Keratinocyte (primary cell): ENCODE results near the gene DTX3L. TPM values are rescaled to one million over a fixed set of nuclear protein-coding genes. Genes with fewer than 3 reads are reported as not detected.

Experiments
- DNase-seq: peaks from one replicate; pipeline ENCODE4 v3.0.0-alpha.2; 2011; ENCODE audit warnings: low read depth, missing footprints, low spot score
- FAIRE-seq: peaks from 2 replicates; lab custom pipeline; 2011; peaks lifted over from hg19 to GRCh38; lab: Jason Lieb, UNC
- H2AFZ ChIP-seq: 2 replicates; pipeline ENCODE4 v1.6.0; 2012; ENCODE audit warnings: low read length, control low read depth, inconsistent platforms; ENCODE audit not compliant: control insufficient read depth
- H3K27ac ChIP-seq: 2 replicates; pipeline ENCODE4 v1.5.1; 2011; ENCODE audit warnings: low read length; ENCODE audit not compliant: control insufficient read depth, insufficient read depth
- H3K27me3 ChIP-seq: 3 replicates; pipeline ENCODE4 v1.6.0; 2011; ENCODE audit warnings: low read length; ENCODE audit not compliant: control insufficient read depth, insufficient read depth; ENCODE audit errors: extremely low read depth
- H3K36me3 ChIP-seq, 2 experiments: 2 replicates in 1 of 2; 3 replicates in 1 of 2; pipeline ENCODE4 v1.5.1; 2011; ENCODE audit warnings: low read length in 2 of 2, mild to moderate bottlenecking in 1 of 2; ENCODE audit not compliant: control insufficient read depth in 2 of 2, insufficient read depth in 2 of 2; ENCODE audit errors: extremely low read depth in 1 of 2
- H3K4me1 ChIP-seq: 3 replicates; pipeline ENCODE4 v1.5.1; 2011; ENCODE audit warnings: low read length; ENCODE audit not compliant: control insufficient read depth, insufficient read depth; ENCODE audit errors: extremely low read depth
- H3K4me2 ChIP-seq: 3 replicates; pipeline ENCODE4 v1.6.0; 2011; ENCODE audit warnings: low read depth, low read length; ENCODE audit not compliant: control insufficient read depth, insufficient read depth; ENCODE audit errors: extremely low read depth
- H3K4me3 ChIP-seq, 3 experiments: fragments of 200-600 bp in 1 of 3; sonication (generic) in 1 of 3; 2 replicates in 2 of 3; 3 replicates in 1 of 3; pipeline ENCODE4 v1.5.1; 2011 to 2016; ENCODE audit warnings: low read length in 3 of 3, mild to moderate bottlenecking in 3 of 3, control low read depth in 2 of 3, inconsistent platforms in 1 of 3, low read depth in 1 of 3, mixed read lengths in 1 of 3, mixed run types in 1 of 3, moderate library complexity in 1 of 3; ENCODE audit not compliant: control insufficient read depth in 2 of 3, insufficient read depth in 2 of 3; ENCODE audit errors: extremely low read depth in 1 of 3
- H3K79me2 ChIP-seq: 2 replicates; pipeline ENCODE4 v1.6.0; 2012; ENCODE audit warnings: low read length; ENCODE audit not compliant: control insufficient read depth, insufficient read depth
- H3K9ac ChIP-seq: 3 replicates; pipeline ENCODE4 v1.6.0; 2011; ENCODE audit warnings: low read length; ENCODE audit not compliant: control insufficient read depth, insufficient read depth; ENCODE audit errors: extremely low read depth
- H3K9me1 ChIP-seq: 3 replicates; pipeline ENCODE4 v1.6.0; 2011; ENCODE audit warnings: low read length; ENCODE audit not compliant: control insufficient read depth, insufficient read depth; ENCODE audit errors: extremely low read depth
- H3K9me3 ChIP-seq: 2 replicates; pipeline ENCODE4 v1.5.1; 2012; ENCODE audit warnings: low read depth, low read length; ENCODE audit not compliant: control insufficient read depth
- H4K20me1 ChIP-seq: 3 replicates; pipeline ENCODE4 v1.6.0; 2011; ENCODE audit warnings: low read length; ENCODE audit not compliant: control insufficient read depth, insufficient read depth; ENCODE audit errors: extremely low read depth
- EZH2 ChIP-seq: IDR thresholded peaks from one replicate; pipeline ENCODE4 v1.6.1; 2012; ENCODE audit warnings: inconsistent platforms, mild to moderate bottlenecking, low read length, moderate library complexity
- dilution Hi-C: fragments of 300-500 bp; cut with MboI; formaldehyde crosslinking; loops from one replicate; pipeline ENCODE4 v1.7.0; 2020; ENCODE audit warnings: low sequenced_read_pairs; ENCODE audit not compliant: extremely low pct_ligation_motif_present
- polyA plus RNA-seq, 5 experiments: library from polyadenylated mRNA; depleted of rRNA in 3 of 5; stranded (reverse) in 3 of 5; stranded (forward) in 1 of 5; unstranded in 1 of 5; fragments of >200 nt; gene quantifications; 1 replicate in 1 of 5; 2 replicates in 3 of 5; 3 replicates in 1 of 5; pipeline versions ENCODE4 v1.2.1 to v1.2.3, GENCODE V29; 2011 to 2012; ENCODE audit warnings: missing spikeins in 2 of 5, low read depth in 1 of 5, low replicate concordance in 1 of 5
- TF ChIP-seq, protein P1 (sequence below), 3 experiments: IDR thresholded peaks in 1 of 3; conservative IDR thresholded peaks in 1 of 3; optimal IDR thresholded peaks in 1 of 3; 2 replicates in 2 of 3; 3 replicates in 1 of 3; pipeline versions ENCODE3 to v1.5.1; 2011; ENCODE audit warnings: low read length in 3 of 3, mild to moderate bottlenecking in 3 of 3, moderate library complexity in 2 of 3, control low read depth in 1 of 3, inconsistent platforms in 1 of 3; ENCODE audit not compliant: insufficient read depth in 2 of 3; ENCODE audit errors: extremely low read depth in 1 of 3

Gene DTX3L
- polyA plus RNA-seq, 1 donor (not counting 4 experiments of a cell fraction or from before 2014, with no cell fraction given) = 13.6 TPM

DNA sequence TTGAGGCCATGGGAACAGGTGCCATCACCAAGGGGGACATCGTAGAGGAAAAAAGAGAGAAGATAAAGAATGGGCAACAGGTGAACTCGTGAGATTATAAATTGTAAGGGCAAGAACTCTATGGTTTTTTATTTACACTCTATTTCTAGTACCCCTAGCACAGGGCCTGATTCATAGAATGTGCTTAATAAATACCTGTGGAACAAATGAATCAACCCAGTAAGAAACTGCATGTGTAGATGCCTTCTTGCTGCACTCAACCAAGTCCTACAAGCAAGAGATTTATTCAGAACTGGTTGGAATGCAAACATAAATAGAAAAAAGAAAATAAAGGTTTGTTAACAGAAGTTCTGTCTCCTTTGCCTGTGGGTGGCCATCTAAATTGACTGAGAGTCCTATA, 30.7 kb upstream of the DTX3L start:
- Histone ChIP-seq H3K9ac (no peak overlapping the region), H3K4me2 (no peak overlapping the region), H2AFZ (no peak overlapping the region), H3K4me3 (no peak overlapping the region), H3K4me1 (peaks cover 21% of the 10 kb centered on the region), H3K36me3 (peaks cover 10 to 19% of the 10 kb centered on the region in 2 experiments), H4K20me1 (peaks cover 3% of the 10 kb centered on the region), H3K27ac (no peak overlapping the region), H3K9me1 (no peaks in the 10 kb centered on the region), H3K79me2 (no peaks in the 10 kb centered on the region), H3K27me3 (no peaks in the 10 kb centered on the region), H3K9me3 (no peaks in the 10 kb centered on the region)
- dilution Hi-C loops = no loop called here
- DNase-seq (no peak), FAIRE-seq (no peak)
- TF ChIP-seq, protein P1, sequence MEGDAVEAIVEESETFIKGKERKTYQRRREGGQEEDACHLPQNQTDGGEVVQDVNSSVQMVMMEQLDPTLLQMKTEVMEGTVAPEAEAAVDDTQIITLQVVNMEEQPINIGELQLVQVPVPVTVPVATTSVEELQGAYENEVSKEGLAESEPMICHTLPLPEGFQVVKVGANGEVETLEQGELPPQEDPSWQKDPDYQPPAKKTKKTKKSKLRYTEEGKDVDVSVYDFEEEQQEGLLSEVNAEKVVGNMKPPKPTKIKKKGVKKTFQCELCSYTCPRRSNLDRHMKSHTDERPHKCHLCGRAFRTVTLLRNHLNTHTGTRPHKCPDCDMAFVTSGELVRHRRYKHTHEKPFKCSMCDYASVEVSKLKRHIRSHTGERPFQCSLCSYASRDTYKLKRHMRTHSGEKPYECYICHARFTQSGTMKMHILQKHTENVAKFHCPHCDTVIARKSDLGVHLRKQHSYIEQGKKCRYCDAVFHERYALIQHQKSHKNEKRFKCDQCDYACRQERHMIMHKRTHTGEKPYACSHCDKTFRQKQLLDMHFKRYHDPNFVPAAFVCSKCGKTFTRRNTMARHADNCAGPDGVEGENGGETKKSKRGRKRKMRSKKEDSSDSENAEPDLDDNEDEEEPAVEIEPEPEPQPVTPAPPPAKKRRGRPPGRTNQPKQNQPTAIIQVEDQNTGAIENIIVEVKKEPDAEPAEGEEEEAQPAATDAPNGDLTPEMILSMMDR (optimal IDR thresholded peaks at IDR 0.05 in 1 of 3, IDR thresholded peaks at IDR 0.05 in 1 of 3, conservative IDR thresholded peaks at IDR 0.05 in 1 of 3; ENCODE audit: extremely low read depth in 1 of 3, insufficient read depth in 2 of 3, low read length in 3 of 3) = no peak
- TF ChIP-seq EZH2 = no peak

DNA sequence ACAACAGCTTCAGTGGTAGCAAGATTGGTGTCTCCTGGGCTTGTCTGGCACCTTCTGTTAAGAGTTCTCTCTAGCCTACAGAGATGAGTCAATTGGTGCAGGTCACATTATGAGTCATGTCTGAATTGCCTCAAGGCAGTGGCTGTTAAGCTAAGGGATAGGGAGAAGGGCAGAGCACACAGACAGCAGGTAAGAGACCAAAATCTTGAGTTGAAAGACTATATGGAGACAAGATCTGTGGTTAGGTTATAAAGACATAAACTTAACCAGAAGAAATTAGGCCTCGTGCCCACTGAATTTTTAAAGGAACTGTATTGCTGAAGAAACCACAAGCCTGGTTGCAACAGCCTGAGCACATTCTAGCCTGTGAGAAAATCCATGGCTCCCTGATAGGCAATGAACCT, 30.2 kb upstream of the DTX3L start:
- dilution Hi-C loops = no loop called here
- H3K9ac ChIP-seq = no peak overlapping the region
- no peaks in the 10 kb centered on the region for H3K79me2 ChIP-seq
- no peaks in the 10 kb centered on the region for H3K27me3 ChIP-seq
- TF ChIP-seq EZH2 = no peak
- TF ChIP-seq, protein P1 (optimal IDR thresholded peaks at IDR 0.05 in 1 of 3, IDR thresholded peaks at IDR 0.05 in 1 of 3, conservative IDR thresholded peaks at IDR 0.05 in 1 of 3; ENCODE audit: extremely low read depth in 1 of 3, insufficient read depth in 2 of 3, low read length in 3 of 3) = no peak
- no peaks in the 10 kb centered on the region for H3K9me3 ChIP-seq
- DNase-seq (peak; percentile 95), FAIRE-seq (peak; percentile 100)
- no peak overlapping the region for H2AFZ ChIP-seq
- H4K20me1 ChIP-seq = peaks cover 3% of the 10 kb centered on the region
- H3K9me1 ChIP-seq = no peaks in the 10 kb centered on the region
- H3K4me3 ChIP-seq = no peak overlapping the region
- no peak overlapping the region for H3K27ac ChIP-seq
- peaks cover 21% of the 10 kb centered on the region for H3K4me1 ChIP-seq
- H3K36me3 ChIP-seq = peaks cover 10 to 19% of the 10 kb centered on the region in 2 experiments
- peak overlapping the region; percentile 6 for H3K4me2 ChIP-seq
